Upper lobe of left lung (tissue), 6 donors: ENCODE results near the gene CUL9. TPM values are rescaled to one million over a fixed set of nuclear protein-coding genes. Genes with fewer than 3 reads are reported as not detected.
"Not testable (repeated sequence)": the region's sequence is repeated elsewhere in the genome, so short reads cannot be mapped to it uniquely, and the experiment has no call there.

Source experiments
- ATAC-seq, 2 donors: fragments of 200-7000 bp; cut with Tn5 transposase; one replicate each; pipeline ENCODE4 v1.9.1; 2022; ENCODE audit warnings: mild to moderate bottlenecking in 2 of 2, moderate library complexity in 2 of 2; ENCODE audit not compliant: low FRiP score in 2 of 2
- DNase-seq, 2 donors: peaks; one replicate each; pipeline ENCODE4 v3.0.0-alpha.2; 2019 to 2020
- H3K27ac ChIP-seq, 4 donors: fragments of 200-600 bp; sonication (generic); one replicate each; pipeline ENCODE4 v1.5.1; 2016 to 2019
- H3K27me3 ChIP-seq, 4 donors: fragments of 200-600 bp; sonication (generic); one replicate each; pipeline ENCODE4 v1.5.1; 2017 to 2019
- H3K36me3 ChIP-seq, 4 donors: fragments of 200-600 bp; sonication (generic); one replicate each; pipeline ENCODE4 v1.5.1; 2016 to 2019
- H3K4me1 ChIP-seq, 4 donors: fragments of 200-600 bp; sonication (generic); one replicate each; pipeline ENCODE4 v1.5.1; 2018 to 2019
- H3K4me3 ChIP-seq, 4 donors: fragments of 200-600 bp; sonication (generic); one replicate each; pipeline ENCODE4 v1.5.1; 2017 to 2019; ENCODE audit warnings: mild to moderate bottlenecking in 2 of 4, moderate library complexity in 1 of 4
- H3K9me3 ChIP-seq, 4 donors: fragments of 200-600 bp; sonication (generic); one replicate each; pipeline ENCODE4 v1.5.1; 2018 to 2019
- CTCF ChIP-seq, 6 experiments: fragments of 450-650 bp in 4 of 6; fragments of 200-600 bp in 2 of 6; sonication (generic) in 2 of 6; IDR thresholded peaks; one replicate each; pipeline ENCODE4 v1.5.1; 2016 to 2019; ENCODE audit warnings: antibody characterized with exemption in 6 of 6
- EP300 ChIP-seq, 4 donors: sonication (generic); formaldehyde crosslinking; IDR thresholded peaks; one replicate each; pipeline ENCODE4 v1.5.1; 2017; ENCODE audit warnings: antibody characterized with exemption in 4 of 4, control low read depth in 2 of 4
- POLR2A ChIP-seq, 4 donors: fragments of 450-650 bp; IDR thresholded peaks; one replicate each; pipeline ENCODE4 v1.5.1; 2016 to 2017; ENCODE audit warnings: antibody characterized with exemption in 4 of 4, mild to moderate bottlenecking in 2 of 4
- POLR2AphosphoS5 ChIP-seq, 2 donors: sonication (generic); formaldehyde crosslinking; IDR thresholded peaks; one replicate each; pipeline ENCODE4 v1.5.1; 2017; ENCODE audit warnings: antibody characterized with exemption in 2 of 2
- WGBS, 2 donors: methylation state at CpG; one replicate each; pipeline ENCODE4 v1.1.5; 2017 to 2018; 5-methylcytosine and 5-hydroxymethylcytosine counted together
- total RNA-seq, 6 donors: library from RNA; depleted of rRNA in 4 of 6; stranded (reverse); fragments of >200 nt in 4 of 6; gene quantifications; one replicate each; pipeline versions ENCODE4 v1.1.0 to v1.2.1, GENCODE V29; 2016 to 2021
- donor health status: DM: no; HTN: no; CAD: no; lungs with moderate emphysema.
- donor health status: DM: no; HTN: yes; CAD: no; lungs with severe emphysema.

The CUL9 gene
- 100 to 1,000 TPM in 1 of 6 donors, 10 to 100 TPM in 5; 26.9 to 105 (median 47.5) TPM for total RNA-seq

- peaks cover 15 to 29% (median 21%) of the 10 kb centered on the region in 4 donors for H3K4me1 ChIP-seq
- ATAC-seq (peak; percentile 97 to 98), DNase-seq (peak; percentile 92 to 97)
- 1% methylated on average over 21 to 42 of the region's 51 CpGs for WGBS, 2 donors
- H3K4me3 ChIP-seq = peak within 1 kb of the TSS; percentile 87 to 98 (median 91)
- H3K9me3 ChIP-seq = no peaks in the 10 kb centered on the region
- H3K27ac ChIP-seq = peak within 1 kb of the TSS; percentile 61 to 88 (median 82)
- peaks cover 11 to 59% (median 41%) of the 10 kb centered on the region in 4 donors for H3K36me3 ChIP-seq
- TF ChIP-seq EP300 (IDR thresholded peaks at IDR 0.05) (peak in 1 of 4 donors; percentile 70), CTCF (IDR thresholded peaks at IDR 0.05) (peak in 2 of 6 experiments; percentile 16 to 21), POLR2A (IDR thresholded peaks at IDR 0.05) (peak in 2 of 4 donors; percentile 32 to 84), POLR2AphosphoS5 (IDR thresholded peaks at IDR 0.05) (peak; percentile 79 to 95)
- H3K27me3 ChIP-seq = no peaks in the 10 kb centered on the region
These were observed at the start of gene CUL9 for GRCh38 chr6:43181942-43182860. TSS of gene CUL9 (plus strand) at chr6:43182196. CDS start at chr6:43184311, 2,115 bp downstream.

- WGBS, 2 donors = 99% methylated on average over 3 of the region's 3 CpGs
- Histone ChIP-seq H3K4me3 (no peak overlapping the region), H3K9me3 (no peaks in the 10 kb centered on the region), H3K27me3 (no peaks in the 10 kb centered on the region), H3K4me1 (peaks cover 0 to 2% (median 2%) of the 10 kb centered on the region in 4 donors), H3K36me3 (peaks cover 0 to 10% (median 0%) of the 10 kb centered on the region in 4 donors), H3K27ac (no peak overlapping the region)
- no peak for DNase-seq
- no peak for ATAC-seq
- TF ChIP-seq CTCF (IDR thresholded peaks at IDR 0.05) = no peak
- no peak for TF ChIP-seq POLR2A (IDR thresholded peaks at IDR 0.05)
- no peak for TF ChIP-seq EP300 (IDR thresholded peaks at IDR 0.05)
- TF ChIP-seq POLR2AphosphoS5 (IDR thresholded peaks at IDR 0.05) = no peak
These were observed 43.7 kb upstream of the CUL9 start for GRCh38 chr6:43138267-43138666.

- H3K27me3 ChIP-seq, H3K27ac ChIP-seq, ATAC-seq, H3K4me3 ChIP-seq, H3K4me1 ChIP-seq, H3K9me3 ChIP-seq, DNase-seq: not testable (repeated sequence)
- peaks cover 0 to 10% (median 0%) of the 10 kb centered on the region in 4 donors for H3K36me3 ChIP-seq
- WGBS, 2 donors = 88 to 90% methylated on average over 11 of the region's 11 CpGs
These were observed 42.0 kb upstream of the CUL9 start for GRCh38 chr6:43139973-43140372.

GRCh38 chr6:43141644-43142043 is 40.4 kb upstream of the CUL9 start:
- H3K36me3 ChIP-seq = peaks cover 0 to 12% (median 3%) of the 10 kb centered on the region in 4 donors
- no peaks in the 10 kb centered on the region for H3K27me3 ChIP-seq
- WGBS, 2 donors = 89 to 93% methylated on average over 16 of the region's 16 CpGs
- ATAC-seq (no peak), DNase-seq (peak in 1 of 2 donors; percentile 58)
- H3K9me3 ChIP-seq = no peaks in the 10 kb centered on the region
- H3K4me1 ChIP-seq = peaks cover 7 to 10% (median 8%) of the 10 kb centered on the region in 4 donors
- no peak overlapping the region for H3K27ac ChIP-seq
- no peak overlapping the region for H3K4me3 ChIP-seq
- no peak for TF ChIP-seq POLR2AphosphoS5 (IDR thresholded peaks at IDR 0.05)
- no peak for TF ChIP-seq CTCF (IDR thresholded peaks at IDR 0.05)
- TF ChIP-seq POLR2A (IDR thresholded peaks at IDR 0.05) = no peak
- TF ChIP-seq EP300 (IDR thresholded peaks at IDR 0.05) = no peak

GRCh38 chr6:43142101-43142500 is 39.9 kb upstream of the CUL9 start:
- Histone ChIP-seq H3K27me3 (no peaks in the 10 kb centered on the region), H3K4me1 (peaks cover 7 to 10% (median 8%) of the 10 kb centered on the region in 4 donors), H3K9me3 (no peaks in the 10 kb centered on the region), H3K27ac (no peak overlapping the region), H3K36me3 (peaks cover 0 to 16% (median 5%) of the 10 kb centered on the region in 4 donors), H3K4me3 (no peak overlapping the region)
- 75 to 77% methylated on average over 6 to 14 of the region's 14 CpGs for WGBS, 2 donors
- no peak for ATAC-seq
- TF ChIP-seq POLR2A (IDR thresholded peaks at IDR 0.05) = no peak
- no peak for TF ChIP-seq POLR2AphosphoS5 (IDR thresholded peaks at IDR 0.05)
- no peak for TF ChIP-seq EP300 (IDR thresholded peaks at IDR 0.05)
- no peak for TF ChIP-seq CTCF (IDR thresholded peaks at IDR 0.05)
- no peak for DNase-seq
